ENCODE data around the gene PTGIR. TPM values are rescaled to one million over a fixed set of nuclear protein-coding genes. Genes with fewer than 3 reads are reported as not detected.

Gene PTGIR
- total RNA-seq, 1 experiment from 2014 or later, result not detected

DNA sequence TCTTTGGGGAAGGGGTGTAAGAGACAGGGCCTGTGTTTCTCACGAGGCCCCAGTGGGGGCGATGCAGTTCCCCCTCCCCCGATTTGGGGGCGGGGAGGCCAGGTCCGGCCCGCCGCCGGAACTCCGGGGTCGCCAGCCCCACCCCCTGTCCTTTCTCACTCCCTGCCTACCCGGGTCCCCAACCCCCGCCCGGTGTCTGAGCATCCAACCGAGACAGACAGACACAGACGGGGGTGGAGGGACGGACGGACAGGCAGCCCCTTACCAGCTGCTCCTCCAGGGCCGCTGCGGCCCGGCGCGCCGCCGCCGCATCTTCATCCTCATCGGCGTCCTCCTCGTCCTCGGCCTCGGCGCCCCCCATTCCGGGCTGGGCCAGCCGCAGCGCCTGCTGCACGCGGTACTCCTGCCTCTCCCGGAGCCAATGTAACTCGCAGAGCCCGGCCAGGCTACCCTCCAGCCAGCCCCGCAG lies 35.7 kb upstream of the PTGIR start:
- ChIA-PET POLR2A (ENCODE audit: low non-redundant PET) (no interaction called here), CTCF (interaction anchor here (0.6 to 2.7 kb wide), 6 partner anchors 23 to 282 kb away, joined by 3 to 35 read pairs (median 10); partner anchors contain the start of gene CALM3)
- Histone ChIP-seq H3K4me3 (ENCODE audit: low read depth, low read length, poor library complexity, severe bottlenecking) (peak overlapping the region; percentile 46), H3K4me1 (ENCODE audit: insufficient read depth, low read length, poor library complexity, severe bottlenecking) (peaks cover 15% of the 10 kb centered on the region), H3K36me3 (ENCODE audit: insufficient read depth, low read length, poor library complexity, severe bottlenecking) (no peaks in the 10 kb centered on the region), H3K27ac (ENCODE audit: low read depth, low read length, poor library complexity, severe bottlenecking) (no peak overlapping the region), H3K27me3 (replicated peaks; ENCODE audit: insufficient read depth, low read depth, low read length, poor library complexity) (no peaks in the 10 kb centered on the region), H3K9me3 (ENCODE audit: low read depth, low read length, poor library complexity, severe bottlenecking) (no peaks in the 10 kb centered on the region)
- no peak for DNase-seq (ENCODE audit: low spot score)
- BruUV-seq (replicated peaks), result no TSS peak
- intact Hi-C loops (cut with micrococcal nuclease; ENCODE audit: unreplicated experiment), result loop anchor here (2.0 kb wide), 2 partner anchors 26 to 130 kb away; no protein-coding TSS in a partner anchor
- TF ChIP-seq, protein P1, sequence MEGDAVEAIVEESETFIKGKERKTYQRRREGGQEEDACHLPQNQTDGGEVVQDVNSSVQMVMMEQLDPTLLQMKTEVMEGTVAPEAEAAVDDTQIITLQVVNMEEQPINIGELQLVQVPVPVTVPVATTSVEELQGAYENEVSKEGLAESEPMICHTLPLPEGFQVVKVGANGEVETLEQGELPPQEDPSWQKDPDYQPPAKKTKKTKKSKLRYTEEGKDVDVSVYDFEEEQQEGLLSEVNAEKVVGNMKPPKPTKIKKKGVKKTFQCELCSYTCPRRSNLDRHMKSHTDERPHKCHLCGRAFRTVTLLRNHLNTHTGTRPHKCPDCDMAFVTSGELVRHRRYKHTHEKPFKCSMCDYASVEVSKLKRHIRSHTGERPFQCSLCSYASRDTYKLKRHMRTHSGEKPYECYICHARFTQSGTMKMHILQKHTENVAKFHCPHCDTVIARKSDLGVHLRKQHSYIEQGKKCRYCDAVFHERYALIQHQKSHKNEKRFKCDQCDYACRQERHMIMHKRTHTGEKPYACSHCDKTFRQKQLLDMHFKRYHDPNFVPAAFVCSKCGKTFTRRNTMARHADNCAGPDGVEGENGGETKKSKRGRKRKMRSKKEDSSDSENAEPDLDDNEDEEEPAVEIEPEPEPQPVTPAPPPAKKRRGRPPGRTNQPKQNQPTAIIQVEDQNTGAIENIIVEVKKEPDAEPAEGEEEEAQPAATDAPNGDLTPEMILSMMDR (conservative IDR thresholded peaks at IDR 0.05; ENCODE audit: low read depth, low read length), result no peak
- TF ChIP-seq EZH2 (IDR thresholded peaks at IDR 0.05; ENCODE audit: borderline replicate concordance, low read depth, low read length, poor library complexity, severe bottlenecking), result no peak

DNA sequence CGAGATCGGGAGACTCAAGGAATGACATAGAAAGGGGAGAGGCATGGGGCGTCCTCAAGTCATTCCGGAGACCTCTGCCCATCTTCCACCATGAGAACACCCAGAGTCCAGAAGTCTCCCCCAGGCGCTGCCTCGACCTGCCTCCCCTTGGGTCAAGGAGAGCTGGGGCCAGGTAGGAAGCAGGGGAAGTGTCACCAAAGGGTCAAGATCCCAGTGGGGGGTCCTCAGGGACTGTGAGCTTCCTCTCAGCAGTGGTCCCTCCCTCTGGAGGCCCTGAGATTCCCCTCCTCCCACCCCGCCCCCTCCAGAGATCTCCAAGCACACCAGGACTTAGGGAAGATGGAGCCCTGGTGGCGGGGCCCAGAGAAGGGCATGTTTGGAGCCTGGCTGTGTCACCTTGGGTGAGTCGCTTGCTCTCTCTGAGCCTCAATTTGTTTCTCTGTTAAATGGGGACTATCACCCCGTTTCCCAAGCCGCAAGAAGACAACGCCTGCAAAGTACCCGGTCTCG lies 35.2 kb upstream of the PTGIR start:
- Histone ChIP-seq H3K4me1 (ENCODE audit: insufficient read depth, low read length, poor library complexity, severe bottlenecking) (peaks cover 15% of the 10 kb centered on the region), H3K36me3 (ENCODE audit: insufficient read depth, low read length, poor library complexity, severe bottlenecking) (no peaks in the 10 kb centered on the region), H3K4me3 (ENCODE audit: low read depth, low read length, poor library complexity, severe bottlenecking) (peak overlapping the region; percentile 46), H3K9me3 (ENCODE audit: low read depth, low read length, poor library complexity, severe bottlenecking) (no peaks in the 10 kb centered on the region), H3K27ac (ENCODE audit: low read depth, low read length, poor library complexity, severe bottlenecking) (no peak overlapping the region), H3K27me3 (replicated peaks; ENCODE audit: insufficient read depth, low read depth, low read length, poor library complexity) (no peaks in the 10 kb centered on the region)
- ChIA-PET CTCF (no interaction called here), POLR2A (ENCODE audit: low non-redundant PET) (interaction anchor here (0.6 kb wide), 1 partner anchor 35 kb away, joined by 3 read pairs; no protein-coding TSS in a partner anchor)
- intact Hi-C loops (cut with micrococcal nuclease; ENCODE audit: unreplicated experiment), result loop anchor here (2.0 kb wide), 2 partner anchors 25 to 129 kb away; no protein-coding TSS in a partner anchor
- peak; percentile 24 for DNase-seq (ENCODE audit: low spot score)
- TF ChIP-seq, protein P1 (conservative IDR thresholded peaks at IDR 0.05; ENCODE audit: low read depth, low read length), result no peak
- TF ChIP-seq EZH2 (IDR thresholded peaks at IDR 0.05; ENCODE audit: borderline replicate concordance, low read depth, low read length, poor library complexity, severe bottlenecking), result no peak
- BruUV-seq (replicated peaks), result no TSS peak

GRCh38 chr19:46659151-46660007 lies 34.5 kb upstream of the PTGIR start:
- DNase-seq (ENCODE audit: low spot score), result peak; percentile 33
- H3K27me3 ChIP-seq (replicated peaks; ENCODE audit: insufficient read depth, low read depth, low read length, poor library complexity), result no peaks in the 10 kb centered on the region
- CTCF ChIA-PET, result interaction anchor here (0.6 to 0.7 kb wide), 2 partner anchors 90 to 122 kb away, joined by 3 to 7 read pairs; no protein-coding TSS in a partner anchor
- TF ChIP-seq, protein P1 (conservative IDR thresholded peaks at IDR 0.05; ENCODE audit: low read depth, low read length), result no peak
- no peak for TF ChIP-seq EZH2 (IDR thresholded peaks at IDR 0.05; ENCODE audit: borderline replicate concordance, low read depth, low read length, poor library complexity, severe bottlenecking)
- POLR2A ChIA-PET (ENCODE audit: low non-redundant PET), result interaction anchor here (0.6 kb wide), 1 partner anchor 36 kb away, joined by 3 read pairs; no protein-coding TSS in a partner anchor
- H3K36me3 ChIP-seq (ENCODE audit: insufficient read depth, low read length, poor library complexity, severe bottlenecking), result no peaks in the 10 kb centered on the region
- no peak overlapping the region for H3K27ac ChIP-seq (ENCODE audit: low read depth, low read length, poor library complexity, severe bottlenecking)
- BruUV-seq (replicated peaks), result no TSS peak
- H3K9me3 ChIP-seq (ENCODE audit: low read depth, low read length, poor library complexity, severe bottlenecking), result no peaks in the 10 kb centered on the region
- H3K4me1 ChIP-seq (ENCODE audit: insufficient read depth, low read length, poor library complexity, severe bottlenecking), result peaks cover 15% of the 10 kb centered on the region
- peak overlapping the region; percentile 46 for H3K4me3 ChIP-seq (ENCODE audit: low read depth, low read length, poor library complexity, severe bottlenecking)
- intact Hi-C loops (cut with micrococcal nuclease; ENCODE audit: unreplicated experiment), result loop anchor here (2.0 kb wide), 2 partner anchors 25 to 129 kb away; no protein-coding TSS in a partner anchor

Measured in A673 (cell line).